ENCODE measurements around the gene AKR1D1.
"Not testable (repeated sequence)": the region's sequence is repeated elsewhere in the genome, so short reads cannot be mapped to it uniquely, and the experiment has no call there.

The AKR1D1 gene
- total RNA-seq: 0 to 0.07 reads per million in 2 donors

- no peak for DNase-seq
Measured at GRCh38 chr7:138076196-138076595, at the start of gene AKR1D1. Gene AKR1D1, plus strand, starts transcription at chr7:138076459. Its CDS starts 60 bp downstream, at chr7:138076519.

GRCh38 chr7:138027100-138027499, 49.2 kb upstream of the AKR1D1 start:
- DNase-seq: no peak

GRCh38 chr7:138029126-138029525, 47.1 kb upstream of the AKR1D1 start:
- DNase-seq: no peak

GRCh38 chr7:138029941-138030340, 46.3 kb upstream of the AKR1D1 start:
- no peak for DNase-seq

DNA sequence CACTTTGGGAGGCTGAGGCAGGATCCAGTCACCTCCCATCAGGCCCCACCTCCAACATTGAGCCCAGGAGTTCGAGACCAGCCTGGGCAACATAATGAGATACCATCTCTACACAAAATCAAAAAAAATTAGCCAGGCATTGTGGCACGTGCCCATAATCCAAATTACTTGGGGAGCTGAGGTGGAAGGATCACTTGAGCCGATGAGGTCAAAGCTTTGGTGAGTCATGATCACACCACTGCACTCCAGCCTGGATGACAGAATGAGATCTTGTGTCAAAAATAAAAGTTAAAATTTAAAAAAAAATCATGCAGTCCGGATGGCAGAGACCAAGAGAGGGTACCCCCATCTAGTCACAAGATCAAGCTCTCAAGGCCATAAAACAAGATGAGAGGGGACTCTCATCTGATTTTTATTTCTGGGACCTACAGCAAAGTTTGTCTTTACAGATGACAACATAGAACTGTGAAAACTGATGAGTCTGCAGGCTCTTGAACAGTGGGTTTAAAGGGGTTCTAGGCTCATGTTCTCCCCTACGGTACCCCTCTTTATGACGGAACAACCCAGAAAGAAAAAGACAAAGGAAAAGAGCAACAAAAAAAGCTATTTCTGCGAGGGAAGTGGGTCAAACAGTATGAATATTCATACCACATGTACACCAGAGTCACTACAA, 45.4 kb upstream of the AKR1D1 start:
- no peak for DNase-seq

DNA sequence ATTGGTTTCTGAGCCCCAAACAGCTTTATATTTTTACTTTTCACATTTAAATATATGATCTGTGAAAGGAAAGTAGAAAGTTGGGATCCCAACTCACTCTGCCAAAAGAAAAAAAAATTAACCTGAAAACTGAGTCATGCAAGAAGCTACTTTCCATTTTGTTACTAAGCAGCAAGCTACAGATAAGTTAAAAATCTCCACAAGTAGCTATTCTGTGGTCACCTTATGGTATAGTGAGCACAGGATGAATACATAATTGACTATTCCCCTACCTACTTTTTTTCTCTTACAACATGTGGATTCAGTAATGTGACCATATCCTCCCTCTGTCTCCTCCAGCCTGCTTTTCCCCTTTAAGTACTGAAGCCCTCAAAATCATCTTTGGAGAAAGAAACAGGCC, 44.1 kb upstream of the AKR1D1 start:
- DNase-seq: no peak

DNA sequence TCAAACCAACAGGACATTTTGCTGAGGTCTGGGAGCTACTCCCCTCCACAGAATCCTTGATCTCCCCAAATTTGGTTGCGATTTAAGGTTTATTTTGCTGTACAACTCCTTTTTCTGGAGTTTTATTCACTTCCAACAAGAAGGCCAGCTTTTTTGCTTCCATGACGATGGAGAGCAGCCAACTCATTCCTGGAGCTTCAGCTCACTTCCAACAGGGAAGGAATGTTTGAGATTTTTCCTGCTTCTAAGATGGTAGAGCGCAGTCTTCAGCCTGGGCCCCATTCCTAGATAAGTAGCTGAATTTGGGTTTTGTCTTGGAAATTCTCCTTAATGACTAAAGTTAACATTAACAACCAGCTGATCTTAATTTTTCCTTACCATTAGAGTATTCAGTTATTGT, 43.5 kb upstream of the AKR1D1 start:
- no peak for DNase-seq

DNA sequence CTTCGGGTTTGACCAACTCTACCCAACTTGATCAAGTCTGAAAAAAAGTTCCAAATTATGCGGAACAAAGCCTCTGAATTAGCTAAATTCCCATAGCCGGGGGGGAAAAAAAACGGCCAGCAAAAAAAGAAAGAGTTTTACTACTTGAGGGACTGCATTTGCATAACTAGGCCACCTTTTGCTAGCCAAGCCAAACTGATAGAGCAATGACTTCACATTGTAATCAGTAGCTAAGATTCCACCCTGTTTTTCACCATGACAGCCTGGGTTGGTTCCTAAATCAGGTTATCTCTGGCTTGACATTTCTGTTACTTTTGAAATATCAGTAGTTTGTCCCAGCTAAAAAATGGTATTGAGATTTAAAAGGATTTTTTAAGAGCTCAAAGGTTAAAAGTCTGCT, 43.0 kb upstream of the AKR1D1 start:
- no peak for DNase-seq

- no peak for DNase-seq
Measured at GRCh38 chr7:138036135-138036534, 40.1 kb upstream of the AKR1D1 start.

DNA sequence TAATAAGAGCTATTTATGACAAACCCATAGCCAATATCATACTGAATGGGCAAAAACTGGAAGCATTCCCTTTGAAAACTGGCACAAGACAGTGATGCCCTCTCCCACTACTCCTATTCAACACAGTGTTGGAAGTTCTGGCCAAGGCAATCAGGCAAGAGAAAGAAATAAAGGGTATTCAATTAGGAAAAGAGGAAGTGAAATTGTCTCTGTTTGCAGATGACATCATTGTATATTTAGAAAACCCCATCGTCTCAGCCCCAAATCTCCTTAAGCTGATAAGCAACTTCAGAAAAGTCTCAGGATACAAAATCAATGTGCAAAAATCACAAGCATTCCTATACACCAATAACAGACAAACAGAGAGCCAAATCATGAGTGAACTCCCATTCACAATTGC, 36.2 kb upstream of the AKR1D1 start:
- not testable (repeated sequence) for DNase-seq

DNA sequence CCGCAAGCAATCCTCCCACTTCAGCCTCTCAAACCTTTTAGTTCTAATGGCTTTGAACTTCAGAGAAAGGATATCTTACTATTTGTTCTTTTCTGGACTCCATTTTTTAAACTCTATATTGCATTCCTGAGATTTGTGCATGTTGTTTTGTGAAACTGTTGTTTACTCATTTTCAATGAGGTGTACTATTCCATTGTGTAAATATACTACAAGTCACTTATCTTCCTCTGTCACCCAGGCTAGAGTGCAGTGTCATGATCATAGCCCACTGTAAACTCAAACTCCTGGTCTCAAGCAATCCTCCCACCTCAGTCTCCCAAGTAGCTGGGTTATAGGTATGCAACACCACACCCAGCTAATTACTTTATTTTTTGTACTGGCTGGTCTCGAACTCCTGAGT, 31.4 kb upstream of the AKR1D1 start:
- no peak for DNase-seq

GRCh38 chr7:138047907-138048306, 28.4 kb upstream of the AKR1D1 start:
- no peak for DNase-seq

GRCh38 chr7:138049505-138050116, 26.6 kb upstream of the AKR1D1 start:
- no peak for DNase-seq

DNA sequence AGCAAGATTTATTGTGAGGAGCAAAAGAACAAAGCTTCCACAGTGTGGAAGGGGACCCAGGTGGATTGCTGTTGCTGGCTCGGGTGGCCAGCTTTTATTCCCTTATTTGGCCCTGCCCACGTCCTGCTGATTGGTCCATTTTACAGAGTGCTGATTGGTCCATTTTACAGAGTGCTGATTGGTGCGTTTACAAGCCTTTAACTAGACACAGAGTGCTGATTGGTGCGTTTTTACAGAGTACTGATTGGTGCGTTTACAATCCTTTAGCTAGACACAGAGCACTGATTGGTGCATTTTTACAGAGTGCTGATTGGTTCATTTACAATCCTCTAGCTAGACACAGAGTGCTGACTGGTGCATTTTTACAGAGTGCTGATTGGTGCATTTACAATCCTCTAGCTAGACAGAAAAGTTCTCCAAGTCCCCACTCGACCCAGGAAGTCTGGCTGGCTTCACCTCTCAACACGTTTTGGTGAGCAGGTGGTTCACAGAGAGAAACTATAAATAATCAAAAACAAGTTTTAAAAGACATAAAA, 24.5 kb upstream of the AKR1D1 start:
- not testable (repeated sequence) for DNase-seq

DNA sequence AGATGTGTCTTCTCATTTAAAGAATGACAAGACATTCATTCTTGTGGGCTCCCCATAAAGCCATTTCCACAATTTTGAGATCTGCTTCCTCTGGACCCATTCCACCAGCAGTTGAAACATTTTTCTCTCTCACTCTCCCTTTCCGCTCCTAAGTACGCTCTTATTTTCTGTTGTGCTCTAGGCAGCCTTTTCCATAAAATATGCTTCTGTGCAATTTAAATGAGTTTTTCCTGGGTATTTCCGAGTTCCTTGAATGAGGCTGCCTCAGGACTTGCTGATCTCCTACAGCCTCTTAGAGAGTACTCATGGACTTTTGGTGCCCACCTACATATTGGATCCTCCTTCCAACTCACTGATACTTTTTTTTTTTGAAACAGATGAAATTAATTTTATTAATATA, 23.6 kb upstream of the AKR1D1 start:
- no peak for DNase-seq

DNA sequence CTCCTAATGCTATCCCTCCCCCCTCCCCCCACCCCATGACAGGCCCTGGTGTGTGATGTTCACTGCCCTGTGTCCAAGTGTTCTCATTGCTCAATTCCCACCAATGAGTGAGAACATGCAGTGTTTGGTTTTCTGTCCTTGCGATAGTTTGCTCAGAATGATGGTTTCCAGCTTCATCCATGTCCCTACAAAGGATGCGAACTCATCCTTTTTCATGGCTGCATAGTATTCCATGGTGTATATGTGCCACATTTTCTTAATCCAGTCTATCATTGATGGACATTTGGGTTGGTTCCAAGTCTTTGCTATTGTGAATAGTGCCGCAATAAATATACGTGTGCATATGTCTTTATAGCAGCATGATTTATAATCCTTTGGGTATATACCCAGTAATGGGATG, 20.6 kb upstream of the AKR1D1 start:
- not testable (repeated sequence) for DNase-seq

DNA sequence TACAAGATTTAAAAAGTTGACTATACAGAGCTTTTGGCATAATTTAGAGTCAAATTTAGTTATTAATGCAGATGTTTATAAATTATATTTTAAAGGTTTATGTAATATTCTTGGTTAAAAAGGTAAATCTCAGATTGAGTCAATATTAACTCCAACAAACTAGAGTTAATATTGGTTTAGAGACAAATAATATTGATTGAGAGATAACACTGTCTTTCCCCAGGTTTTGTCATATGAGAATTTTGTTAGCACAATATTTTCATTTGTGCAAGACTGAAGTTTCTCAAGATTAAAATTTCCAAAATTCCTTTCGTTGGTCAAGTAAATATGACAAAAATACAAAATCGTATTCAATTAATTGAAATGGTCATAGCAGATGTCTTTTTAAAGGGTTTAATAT, 12.9 kb upstream of the AKR1D1 start:
- DNase-seq: no peak

GRCh38 chr7:138064856-138065357, 11.4 kb upstream of the AKR1D1 start:
- DNase-seq: no peak

DNA sequence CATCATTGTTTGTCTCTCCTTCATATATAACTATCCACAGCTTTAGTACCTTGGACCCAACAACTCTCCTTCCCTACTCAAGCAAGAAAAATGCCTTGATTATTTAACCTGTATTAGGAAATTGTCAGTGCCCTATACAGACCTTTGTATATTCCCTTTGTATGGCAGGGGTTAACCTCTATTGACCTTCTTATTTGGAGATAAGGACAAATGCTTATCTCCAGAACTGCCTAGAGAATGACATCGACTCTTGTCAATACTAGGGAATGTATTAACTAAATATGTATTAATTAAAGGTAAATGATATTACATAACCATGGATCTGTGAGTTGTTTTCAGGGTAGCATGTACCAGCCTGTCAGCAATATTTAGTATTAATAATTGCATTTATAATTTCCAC, 10.4 kb upstream of the AKR1D1 start:
- no peak for DNase-seq

GRCh38 chr7:138066954-138067394, 9.3 kb upstream of the AKR1D1 start:
- no peak for DNase-seq

GRCh38 chr7:138067774-138068173, 8.5 kb upstream of the AKR1D1 start:
- no peak for DNase-seq

DNA sequence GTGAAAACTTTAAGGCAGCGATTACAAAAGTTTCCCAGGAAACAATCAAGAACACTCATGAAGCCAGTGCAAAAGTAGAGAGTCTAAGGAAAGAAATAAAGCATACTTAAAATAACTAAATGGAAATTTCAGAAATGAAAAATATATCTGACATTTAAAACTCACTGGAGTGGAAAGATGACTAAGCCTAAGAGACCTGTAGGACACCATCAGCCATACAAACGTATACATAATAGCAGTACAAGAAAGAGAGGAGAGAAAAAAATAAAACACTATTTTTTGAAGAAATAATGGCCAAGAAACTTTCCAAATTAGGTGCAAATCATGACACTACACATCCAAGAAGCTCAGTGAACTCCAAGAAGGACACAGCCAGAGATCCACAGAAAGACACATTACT, 5.4 kb upstream of the AKR1D1 start:
- DNase-seq: no peak

GRCh38 chr7:138072726-138073125, 3.5 kb upstream of the AKR1D1 start:
- no peak for DNase-seq

- DNase-seq: no peak
Measured at GRCh38 chr7:138074121-138074520, 2.1 kb upstream of the AKR1D1 start.

Measured in T-helper 9 cell (primary cell).